Measurements from ENCODE around the gene SLC22A12. TPM values are rescaled to one million over a fixed set of nuclear protein-coding genes. Genes with fewer than 3 reads are reported as not detected.

Gene SLC22A12
- total RNA-seq, 1 donor from 2014 or later, result not detected

DNA sequence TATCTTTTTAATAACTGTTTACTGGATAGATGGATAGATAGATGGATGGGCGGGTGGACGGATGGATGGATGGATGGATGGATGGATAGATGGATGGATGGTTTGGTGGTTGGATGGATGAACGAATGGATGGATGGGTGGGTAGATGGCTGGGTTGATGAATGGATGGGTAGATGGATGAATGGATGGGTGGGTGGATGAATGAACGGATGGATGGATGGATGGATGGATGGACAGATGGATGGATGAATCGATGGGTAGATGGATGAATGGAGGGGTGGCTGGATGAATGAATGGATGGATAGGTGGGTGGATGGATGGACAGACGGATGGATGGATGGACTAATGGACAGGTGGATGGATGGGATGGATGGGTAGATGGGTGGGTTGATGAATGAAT, 13.8 kb upstream of the SLC22A12 start:
- Histone ChIP-seq H3K36me3 (ENCODE audit: control insufficient read depth, insufficient read depth, low read length) (no peaks in the 10 kb centered on the region), H3K4me3 (ENCODE audit: low read depth, low read length) (no peak overlapping the region), H3K27me3 (ENCODE audit: control insufficient read depth, insufficient read depth, low read length) (peaks cover 4% of the 10 kb centered on the region)
- DNase-seq (ENCODE audit: low read depth) (no peak), FAIRE-seq (no peak)
- TF ChIP-seq, protein P1, sequence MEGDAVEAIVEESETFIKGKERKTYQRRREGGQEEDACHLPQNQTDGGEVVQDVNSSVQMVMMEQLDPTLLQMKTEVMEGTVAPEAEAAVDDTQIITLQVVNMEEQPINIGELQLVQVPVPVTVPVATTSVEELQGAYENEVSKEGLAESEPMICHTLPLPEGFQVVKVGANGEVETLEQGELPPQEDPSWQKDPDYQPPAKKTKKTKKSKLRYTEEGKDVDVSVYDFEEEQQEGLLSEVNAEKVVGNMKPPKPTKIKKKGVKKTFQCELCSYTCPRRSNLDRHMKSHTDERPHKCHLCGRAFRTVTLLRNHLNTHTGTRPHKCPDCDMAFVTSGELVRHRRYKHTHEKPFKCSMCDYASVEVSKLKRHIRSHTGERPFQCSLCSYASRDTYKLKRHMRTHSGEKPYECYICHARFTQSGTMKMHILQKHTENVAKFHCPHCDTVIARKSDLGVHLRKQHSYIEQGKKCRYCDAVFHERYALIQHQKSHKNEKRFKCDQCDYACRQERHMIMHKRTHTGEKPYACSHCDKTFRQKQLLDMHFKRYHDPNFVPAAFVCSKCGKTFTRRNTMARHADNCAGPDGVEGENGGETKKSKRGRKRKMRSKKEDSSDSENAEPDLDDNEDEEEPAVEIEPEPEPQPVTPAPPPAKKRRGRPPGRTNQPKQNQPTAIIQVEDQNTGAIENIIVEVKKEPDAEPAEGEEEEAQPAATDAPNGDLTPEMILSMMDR (IDR thresholded peaks at IDR 0.05; ENCODE audit: insufficient read depth, low read length, severe bottlenecking), result no peak

DNA sequence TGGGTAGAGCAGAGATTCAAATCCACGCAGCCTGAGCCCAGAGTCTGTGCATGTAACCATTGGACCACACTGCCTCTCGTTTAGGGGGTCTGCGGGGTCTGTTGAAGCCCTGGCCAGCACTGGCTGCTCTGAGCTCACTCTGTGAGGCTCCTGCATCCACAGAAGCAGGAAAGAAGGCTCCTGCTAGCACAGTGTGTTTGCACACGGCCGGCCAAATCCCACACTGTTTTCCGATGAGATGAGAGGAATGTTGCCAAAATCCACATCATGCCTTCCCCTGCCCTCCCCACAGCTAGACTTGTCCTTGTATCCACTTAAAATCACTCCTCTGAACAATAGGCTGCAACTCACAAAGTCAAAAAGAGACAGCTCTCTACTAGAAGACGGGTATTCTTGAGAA, 10.6 kb upstream of the SLC22A12 start:
- no peak for FAIRE-seq
- no peak overlapping the region for H3K4me3 ChIP-seq (ENCODE audit: low read depth, low read length)
- H3K27me3 ChIP-seq (ENCODE audit: control insufficient read depth, insufficient read depth, low read length), result peaks cover 4% of the 10 kb centered on the region
- DNase-seq (ENCODE audit: low read depth), result no peak
- H3K36me3 ChIP-seq (ENCODE audit: control insufficient read depth, insufficient read depth, low read length), result no peaks in the 10 kb centered on the region
- TF ChIP-seq, protein P1 (IDR thresholded peaks at IDR 0.05; ENCODE audit: insufficient read depth, low read length, severe bottlenecking), result no peak

DNA sequence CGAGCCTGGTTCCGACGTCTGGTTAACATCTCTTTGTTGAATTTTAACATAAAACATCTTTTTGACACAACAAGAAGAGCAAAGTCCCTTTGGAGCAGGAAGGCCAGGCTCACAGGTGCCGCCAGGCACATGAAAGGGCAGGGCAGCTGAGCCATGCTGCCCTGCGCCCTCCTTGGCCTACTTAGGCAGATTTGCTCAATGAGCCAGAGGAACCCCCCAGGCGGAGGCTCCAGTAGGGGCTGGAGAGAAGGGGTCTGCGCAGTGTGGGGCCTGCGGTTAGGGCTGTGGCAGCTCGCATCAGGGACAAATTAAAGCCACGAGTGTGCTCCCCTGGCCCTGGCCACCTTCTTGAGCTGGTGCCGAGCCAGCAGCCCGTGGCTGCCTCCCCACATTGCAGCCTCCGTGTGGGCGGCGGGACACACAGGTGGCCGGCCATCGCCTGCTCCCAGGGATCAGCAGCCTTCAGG, 9.9 kb upstream of the SLC22A12 start:
- TF ChIP-seq, protein P1 (IDR thresholded peaks at IDR 0.05; ENCODE audit: insufficient read depth, low read length, severe bottlenecking), result no peak
- no peak for DNase-seq (ENCODE audit: low read depth)
- no peak for FAIRE-seq

DNA sequence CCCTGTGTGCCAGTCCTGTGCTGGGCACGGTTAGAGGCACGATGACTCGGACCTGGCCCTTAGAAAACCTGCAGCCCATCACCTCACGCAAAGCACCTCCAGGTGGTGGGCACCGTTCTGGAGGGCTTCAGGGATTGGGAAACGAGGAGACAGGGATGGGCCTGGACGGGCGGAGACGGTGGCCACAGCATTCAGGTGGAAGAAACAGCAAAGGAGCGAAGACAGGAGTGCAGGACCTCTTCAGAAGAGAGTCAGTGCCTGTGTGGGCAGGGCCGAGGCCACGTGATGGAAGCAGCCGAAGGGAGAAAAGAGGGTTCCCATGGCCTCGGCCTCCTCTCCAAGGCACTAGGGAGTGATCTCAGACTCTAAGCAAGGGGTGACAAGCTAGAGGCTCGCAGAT, 8.1 kb upstream of the SLC22A12 start:
- FAIRE-seq, result no peak
- Histone ChIP-seq H3K4me3 (ENCODE audit: low read depth, low read length) (no peak overlapping the region), H3K27me3 (ENCODE audit: control insufficient read depth, insufficient read depth, low read length) (peaks cover 4% of the 10 kb centered on the region), H3K36me3 (ENCODE audit: control insufficient read depth, insufficient read depth, low read length) (no peaks in the 10 kb centered on the region)
- TF ChIP-seq, protein P1 (IDR thresholded peaks at IDR 0.05; ENCODE audit: insufficient read depth, low read length, severe bottlenecking), result no peak
- no peak for DNase-seq (ENCODE audit: low read depth)

More for the DNA sequence above, 9.9 kb upstream of the SLC22A12 start:
- Histone ChIP-seq H3K36me3 (ENCODE audit: control insufficient read depth, insufficient read depth, low read length) (no peaks in the 10 kb centered on the region), H3K4me3 (ENCODE audit: low read depth, low read length) (no peak overlapping the region), H3K27me3 (ENCODE audit: control insufficient read depth, insufficient read depth, low read length) (peaks cover 4% of the 10 kb centered on the region)

DNA sequence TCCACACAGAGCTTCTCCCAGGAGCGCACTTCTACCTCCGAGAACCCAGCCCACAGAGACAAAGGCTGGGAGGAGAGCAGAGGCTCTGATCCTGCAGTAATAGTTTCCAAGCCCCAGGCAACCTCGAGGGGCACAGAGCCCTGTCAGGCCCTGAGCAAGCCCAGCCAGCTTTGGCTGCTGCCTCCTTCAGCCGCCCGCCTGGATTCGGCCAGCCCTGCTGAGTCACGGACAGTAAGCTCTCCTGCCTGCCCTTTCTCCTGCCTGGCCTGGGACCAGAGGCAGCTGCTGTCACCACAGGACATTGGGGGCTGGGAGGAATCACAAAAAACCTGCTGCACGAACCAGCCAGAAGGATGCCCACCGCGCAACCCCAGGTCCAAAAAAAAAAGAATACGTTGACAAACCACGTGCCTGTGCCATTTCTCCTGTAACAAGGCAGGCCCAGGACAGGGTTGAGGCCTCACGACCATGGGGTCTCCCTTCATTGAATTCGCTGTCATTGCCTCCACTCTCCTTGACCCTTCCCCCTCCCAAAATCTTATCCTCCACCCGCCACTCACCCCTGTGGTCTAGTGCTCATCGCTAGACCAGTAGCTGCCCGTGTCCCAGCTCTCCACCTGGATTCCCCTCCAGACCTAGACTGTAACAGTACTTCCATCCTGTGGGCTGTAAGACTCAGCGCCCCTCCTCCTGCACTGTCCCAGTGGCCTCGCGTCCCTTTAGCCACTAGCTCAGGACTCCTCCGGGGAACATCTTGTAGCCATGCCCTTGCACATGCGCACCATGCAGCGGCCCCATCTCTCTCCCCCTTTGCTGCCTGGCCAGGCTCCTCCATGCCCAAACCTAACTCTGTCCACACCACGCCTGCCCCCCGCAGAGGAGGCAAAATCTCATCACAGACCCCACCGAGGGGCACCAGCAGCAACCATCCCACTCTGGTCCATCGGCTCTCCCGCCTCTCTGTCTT, 7.4 kb upstream of the SLC22A12 start:
- Histone ChIP-seq H3K4me3 (ENCODE audit: low read depth, low read length) (no peak overlapping the region), H3K36me3 (ENCODE audit: control insufficient read depth, insufficient read depth, low read length) (no peaks in the 10 kb centered on the region), H3K27me3 (ENCODE audit: control insufficient read depth, insufficient read depth, low read length) (peaks cover 4% of the 10 kb centered on the region)
- TF ChIP-seq, protein P1 (IDR thresholded peaks at IDR 0.05; ENCODE audit: insufficient read depth, low read length, severe bottlenecking), result no peak
- no peak for FAIRE-seq
- no peak for DNase-seq (ENCODE audit: low read depth)
